Stimulated activated CD8-positive, alpha-beta memory T cell treated with anti-CD3 and anti-CD28 coated beads, Interleukin-4, amount 100 ng/mL, for 4 hours (primary cell): ENCODE measurements around the gene PHLPP1.

Source experiments
- DNase-seq, 2 donors: peaks; one replicate each; pipeline ENCODE4 v3.0.0-alpha.2; 2020; ENCODE audit warnings: low read depth in 2 of 2, low spot score in 1 of 2

PHLPP1 gene

DNA sequence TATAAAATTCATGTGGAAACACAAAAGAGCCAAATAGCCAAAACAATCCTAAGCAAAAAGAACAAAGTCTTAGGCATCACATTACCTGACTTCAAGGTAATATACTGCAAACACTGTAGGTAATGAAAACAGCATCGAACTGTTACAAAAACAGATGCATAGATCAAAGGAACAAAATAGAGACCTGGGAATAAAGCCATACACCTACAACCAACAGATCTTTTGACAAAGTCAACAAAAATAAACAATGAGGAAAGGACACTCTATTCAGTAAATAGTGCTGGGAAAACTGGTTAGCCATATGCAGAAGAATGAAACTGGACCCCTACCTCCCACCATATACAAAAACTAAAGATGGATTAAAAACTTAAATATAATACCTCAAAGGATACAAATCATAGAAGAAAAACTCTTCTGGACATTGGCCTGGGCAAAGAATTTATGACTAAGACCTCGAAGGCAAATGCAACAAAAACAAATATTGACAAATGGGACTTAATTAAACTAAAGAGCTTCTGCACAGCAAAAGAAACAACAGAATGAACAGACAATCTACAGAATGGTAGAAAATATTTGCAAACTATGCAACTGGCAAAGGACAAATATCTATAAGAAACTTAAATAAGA is 218.0 kb downstream of the PHLPP1 start:
- DNase-seq: no peak

GRCh38 chr18:62935994-62936393 is 220.7 kb downstream of the PHLPP1 start:
- DNase-seq: no peak

GRCh38 chr18:62937065-62937464 is 221.7 kb downstream of the PHLPP1 start:
- no peak for DNase-seq

- DNase-seq: no peak
Observed at GRCh38 chr18:62938006-62938405, 222.7 kb downstream of the PHLPP1 start.

- DNase-seq: no peak
Observed at GRCh38 chr18:62938487-62938886, 223.1 kb downstream of the PHLPP1 start.

DNA sequence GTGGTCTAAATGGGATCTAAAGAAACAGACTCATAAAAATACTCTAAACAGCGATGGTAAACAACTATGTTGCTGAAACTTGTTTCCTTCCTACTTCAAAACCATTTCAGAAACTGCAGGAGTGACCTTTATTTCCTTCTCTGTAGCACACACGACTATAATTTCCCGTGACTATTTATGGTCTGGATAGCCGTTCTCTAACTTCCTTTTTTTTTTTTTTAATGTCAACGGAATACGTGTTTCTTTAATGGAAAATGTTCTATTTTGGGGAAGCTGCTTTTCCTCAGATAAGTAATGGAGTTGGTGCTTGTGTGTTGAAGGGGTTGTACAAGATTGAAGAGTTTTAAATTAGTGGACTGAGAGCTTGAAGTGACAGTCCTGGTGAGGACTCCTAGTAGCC is 224.1 kb downstream of the PHLPP1 start:
- DNase-seq: no peak

- DNase-seq: no peak
Observed at GRCh38 chr18:62939926-62940325, 224.6 kb downstream of the PHLPP1 start.

DNA sequence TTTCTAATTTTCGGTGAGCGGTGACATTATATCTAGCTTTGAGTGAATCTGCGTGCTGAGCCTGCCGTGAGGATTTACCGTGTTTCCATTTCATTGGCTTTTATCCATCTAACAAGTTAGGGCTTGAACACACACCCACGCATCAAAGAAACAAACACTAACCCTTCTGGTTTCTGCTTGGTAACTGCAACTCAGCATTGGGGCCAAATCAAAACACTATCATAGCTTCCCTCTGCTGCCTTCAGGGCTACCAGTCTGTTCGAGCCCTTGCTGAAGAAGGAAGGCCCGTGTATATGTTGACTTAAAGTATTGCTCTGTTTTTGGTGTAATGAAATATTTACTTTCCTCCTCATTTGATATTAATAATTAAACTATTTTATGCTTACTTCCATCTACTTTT is 227.2 kb downstream of the PHLPP1 start:
- no peak for DNase-seq

- no peak for DNase-seq
Observed at GRCh38 chr18:62944454-62944853, 229.1 kb downstream of the PHLPP1 start.

- no peak for DNase-seq
Observed at GRCh38 chr18:62948788-62949187, 233.4 kb downstream of the PHLPP1 start.

- DNase-seq: no peak
Observed at GRCh38 chr18:62950246-62950645, 234.9 kb downstream of the PHLPP1 start.

DNA sequence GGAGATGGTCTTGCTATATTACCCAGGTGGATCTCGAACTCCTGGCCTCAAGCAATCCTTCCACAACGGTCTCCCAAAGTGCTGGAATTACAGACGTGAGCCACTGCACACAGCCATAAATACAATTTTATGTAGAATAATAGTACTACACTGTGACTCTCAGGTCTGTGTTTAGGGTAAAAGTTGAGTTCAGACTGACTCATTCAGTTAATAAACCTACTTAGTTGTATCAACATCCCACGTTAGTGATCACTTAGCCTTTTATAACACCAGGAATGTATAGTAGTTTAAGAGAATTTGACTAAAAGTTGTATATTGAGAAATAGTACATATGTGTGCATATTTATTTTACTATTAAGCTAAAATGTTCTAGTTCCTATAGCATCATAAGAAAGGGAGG is 237.5 kb downstream of the PHLPP1 start:
- no peak for DNase-seq

DNA sequence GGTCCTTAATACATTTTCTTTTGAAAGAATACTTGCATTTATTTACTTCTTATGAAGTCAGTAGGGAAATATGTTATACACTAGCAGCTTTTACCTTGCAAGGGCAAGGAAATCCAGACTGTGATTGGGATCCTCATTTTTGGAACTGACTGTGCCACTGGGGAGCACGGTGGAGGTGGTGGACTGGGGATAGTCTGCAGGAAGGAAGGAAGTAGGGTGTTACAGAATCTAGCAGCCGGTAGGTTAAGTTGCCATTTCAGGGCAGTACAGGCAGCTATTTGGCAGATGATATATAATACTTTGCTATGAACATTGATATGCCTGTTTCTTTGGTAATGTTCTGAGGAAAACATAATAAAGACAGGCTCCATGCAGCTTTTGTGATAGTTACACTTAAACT is 238.3 kb downstream of the PHLPP1 start:
- no peak for DNase-seq

GRCh38 chr18:62954366-62954765 is 239.0 kb downstream of the PHLPP1 start:
- no peak for DNase-seq

- DNase-seq: no peak
Observed at GRCh38 chr18:62957885-62958472, 242.6 kb downstream of the PHLPP1 start.

- DNase-seq: no peak
Observed at GRCh38 chr18:62959481-62959880, 244.1 kb downstream of the PHLPP1 start.

GRCh38 chr18:62963507-62963906 is 248.2 kb downstream of the PHLPP1 start:
- DNase-seq: no peak

GRCh38 chr18:62964432-62964831 is 249.1 kb downstream of the PHLPP1 start:
- DNase-seq: no peak

DNA sequence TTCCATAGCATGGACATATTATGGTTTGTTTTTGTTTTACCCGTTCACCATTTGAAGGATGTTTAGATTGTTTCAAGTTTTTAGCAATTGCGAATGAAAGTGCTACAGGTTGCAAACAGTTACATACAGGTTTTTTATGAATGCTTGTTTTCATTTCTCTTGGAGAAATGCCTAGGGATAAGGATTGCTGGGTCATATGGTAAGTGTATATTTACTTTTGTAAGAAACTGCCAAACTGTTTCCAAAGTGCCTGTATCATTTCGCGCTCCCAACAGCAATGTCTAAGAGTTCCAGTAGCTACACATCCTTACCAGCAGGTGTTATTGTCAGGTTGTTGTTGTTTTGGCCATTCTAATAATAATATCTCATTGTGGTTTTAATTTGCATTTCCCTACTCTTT is 251.7 kb downstream of the PHLPP1 start:
- no peak for DNase-seq

- DNase-seq: no peak
Observed at GRCh38 chr18:62973689-62974088, 258.3 kb downstream of the PHLPP1 start.

GRCh38 chr18:62974388-62974787 is 259.0 kb downstream of the PHLPP1 start:
- DNase-seq: no peak

DNA sequence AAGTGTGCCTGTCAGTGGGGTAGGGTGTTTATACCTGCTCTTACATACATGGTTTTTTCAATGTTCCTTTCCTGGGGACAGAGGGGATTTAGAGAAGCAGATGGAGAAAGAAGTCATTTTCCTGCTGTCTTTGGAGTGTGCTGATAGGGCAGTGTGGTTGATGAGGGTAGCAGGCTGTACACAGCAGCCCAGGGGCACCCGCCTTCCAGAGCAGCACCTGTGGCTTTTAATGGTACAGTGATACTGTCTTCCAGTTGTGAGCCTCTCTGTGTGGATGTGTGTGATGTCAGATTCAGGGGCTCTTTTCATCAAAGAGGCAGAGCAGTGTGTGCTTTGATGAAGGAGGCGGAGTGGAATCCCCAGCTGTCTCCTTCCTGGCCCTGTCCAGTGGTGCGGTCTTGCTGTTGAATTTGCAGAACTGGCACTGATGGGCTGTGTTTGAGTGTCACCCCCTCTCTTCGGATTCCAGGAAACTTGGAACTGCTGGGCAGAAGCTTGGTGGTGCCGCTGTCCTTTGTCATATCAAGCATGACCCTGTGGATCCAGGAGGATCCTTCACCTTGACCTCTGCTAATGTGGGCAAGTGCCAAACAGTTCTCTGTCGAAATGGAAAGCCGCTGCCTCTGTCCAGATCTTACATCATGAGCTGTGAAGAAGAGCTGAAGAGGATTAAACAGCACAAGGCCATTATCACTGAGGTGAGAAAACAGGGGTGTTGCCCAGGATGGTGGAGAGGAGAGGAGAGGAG is 259.8 kb downstream of the PHLPP1 start:
- no peak for DNase-seq

DNA sequence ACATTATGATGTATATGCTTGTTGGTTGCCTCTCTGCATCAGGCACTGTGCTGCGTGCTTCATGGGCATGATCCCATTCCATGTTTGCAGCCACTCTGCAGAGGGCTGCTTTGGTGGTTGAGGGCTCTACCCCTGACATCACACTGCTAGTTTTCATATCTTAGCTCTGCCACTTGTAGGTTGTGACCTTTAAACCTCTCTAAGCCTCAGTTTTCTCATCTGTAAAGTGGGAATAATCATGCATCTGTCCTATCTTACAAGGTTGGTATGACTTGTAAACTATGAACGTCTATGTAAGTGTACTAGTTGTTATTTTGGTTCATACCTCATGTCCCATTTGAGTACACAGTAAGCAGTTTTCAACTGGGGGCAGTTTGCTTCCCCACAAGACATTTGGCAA is 260.4 kb downstream of the PHLPP1 start:
- DNase-seq: no peak
